Caki2 (cell line): ENCODE results near the gene ZNF81. TPM values are rescaled to one million over a fixed set of nuclear protein-coding genes. Genes with fewer than 3 reads are reported as not detected.

ENCODE experiments used
- total RNA-seq: library from RNA; depleted of rRNA; stranded (reverse); fragments of >200 nt; shearing (Covaris generic); gene quantifications from 2 replicates; pipeline ENCODE4 v1.2.3, GENCODE V29; 2014; ENCODE audit warnings: low replicate concordance; rRNA removed

Gene ZNF81
- total RNA-seq, 1 experiment from 2014 or later, result 9.5 TPM

Other genes with a start within 250 kb of the ZNF81 start
- not detected in 2 replicates for gene SYN1, start 217.0 kb upstream of the ZNF81 start, total RNA-seq
- gene CFP, start 207.0 kb upstream of the ZNF81 start, total RNA-seq, result not detected in 2 replicates
- 28.1 and 28.9 TPM in 2 replicates for gene ELK1, start 186.3 kb upstream of the ZNF81 start, total RNA-seq
- gene UXT, start 177.7 kb upstream of the ZNF81 start, total RNA-seq, result 97.3 and 210 TPM in 2 replicates
- gene ZNF182, start 167.1 kb downstream of the ZNF81 start, total RNA-seq, result 6.5 and 9.6 TPM in 2 replicates
- gene SPACA5, start 170.1 kb downstream of the ZNF81 start, total RNA-seq, result not detected in 2 replicates
- gene ZNF630, start 234.7 kb downstream of the ZNF81 start, total RNA-seq, result 4.5 and 21.3 TPM in 2 replicates